Calu3 (cell line): ENCODE measurements around the gene IL21. TPM values are rescaled to one million over a fixed set of nuclear protein-coding genes. Genes with fewer than 3 reads are reported as not detected.

Experiments used
- BruUV-seq: library from RNA; stranded (reverse); fragments of 400-500 nt; replicated peaks from 2 replicates; lab custom pipeline; 2021; lab: Mats Ljungman, UMichigan
- CTCF ChIA-PET: fragments of 300-600 bp; sonication (Branson Sonifier 250); formaldehyde crosslinking; loops from one replicate; lab custom pipeline; 2022; ENCODE audit warnings: antibody characterized with exemption; lab: Charles Lee
- DNase-seq: peaks from one replicate; pipeline ENCODE4 v3.0.0; 2022
- H3K27ac Mint-ChIP-seq: one replicate; pipeline ENCODE4 v1.8.0; 2022; ENCODE audit warnings: mixed read lengths; ENCODE audit not compliant: unreplicated experiment
- H3K27me3 Mint-ChIP-seq: one replicate; pipeline ENCODE4 v1.8.0; 2022; ENCODE audit warnings: mixed read lengths; ENCODE audit not compliant: unreplicated experiment
- H3K36me3 Mint-ChIP-seq: one replicate; pipeline ENCODE4 v1.8.0; 2022; ENCODE audit warnings: mild to moderate bottlenecking, moderate library complexity, mixed read lengths; ENCODE audit not compliant: insufficient read depth, unreplicated experiment
- H3K4me1 Mint-ChIP-seq: one replicate; pipeline ENCODE4 v1.8.0; 2022; ENCODE audit warnings: mild to moderate bottlenecking, low read depth, mixed read lengths; ENCODE audit not compliant: unreplicated experiment
- H3K4me3 Mint-ChIP-seq: one replicate; pipeline ENCODE4 v1.8.0; 2022; ENCODE audit warnings: mild to moderate bottlenecking, low read depth, moderate library complexity, mixed read lengths; ENCODE audit not compliant: unreplicated experiment
- H3K9me3 Mint-ChIP-seq: one replicate; pipeline ENCODE4 v1.8.0; 2022; ENCODE audit warnings: low read depth, mixed read lengths; ENCODE audit not compliant: unreplicated experiment
- intact Hi-C: fragments of 100-400 bp; cut with micrococcal nuclease; formaldehyde crosslinking; loops from one replicate; pipeline ENCODE4 v1.10.0; 2022; ENCODE audit not compliant: unreplicated experiment
- total RNA-seq: library from RNA; stranded (reverse); gene quantifications from 2 replicates; pipeline ENCODE4 v1.2.3, GENCODE V29; 2022
- TF ChIP-seq, protein P1 (sequence below): fragments of 200-600 bp; IDR thresholded peaks from one replicate; pipeline ENCODE4 v1.8.0; 2022; ENCODE audit warnings: antibody characterized with exemption; ENCODE audit not compliant: unreplicated experiment

The IL21 gene
- total RNA-seq, 1 experiment from 2014 or later, result not detected

DNA sequence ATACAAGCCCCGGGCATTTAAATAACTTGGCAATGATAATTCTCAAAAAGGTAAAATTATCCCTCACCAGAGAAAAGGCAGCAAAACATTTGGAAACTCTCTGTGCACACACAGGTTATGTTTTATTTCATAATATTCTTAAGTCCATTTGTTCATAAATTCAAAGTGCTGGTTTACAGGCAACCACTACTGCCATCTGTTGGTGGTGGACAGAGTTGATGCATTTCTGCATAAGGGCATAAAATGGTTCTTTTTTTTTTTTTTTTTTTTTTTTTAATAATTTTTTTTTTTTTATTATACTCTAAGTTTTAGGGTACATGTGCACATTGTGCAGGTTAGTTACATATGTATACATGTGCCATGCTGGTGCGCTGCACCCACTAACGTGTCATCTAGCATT lies 31.5 kb upstream of the IL21 start:
- H3K27ac Mint-ChIP-seq, result no peak overlapping the region
- TF ChIP-seq, protein P1, sequence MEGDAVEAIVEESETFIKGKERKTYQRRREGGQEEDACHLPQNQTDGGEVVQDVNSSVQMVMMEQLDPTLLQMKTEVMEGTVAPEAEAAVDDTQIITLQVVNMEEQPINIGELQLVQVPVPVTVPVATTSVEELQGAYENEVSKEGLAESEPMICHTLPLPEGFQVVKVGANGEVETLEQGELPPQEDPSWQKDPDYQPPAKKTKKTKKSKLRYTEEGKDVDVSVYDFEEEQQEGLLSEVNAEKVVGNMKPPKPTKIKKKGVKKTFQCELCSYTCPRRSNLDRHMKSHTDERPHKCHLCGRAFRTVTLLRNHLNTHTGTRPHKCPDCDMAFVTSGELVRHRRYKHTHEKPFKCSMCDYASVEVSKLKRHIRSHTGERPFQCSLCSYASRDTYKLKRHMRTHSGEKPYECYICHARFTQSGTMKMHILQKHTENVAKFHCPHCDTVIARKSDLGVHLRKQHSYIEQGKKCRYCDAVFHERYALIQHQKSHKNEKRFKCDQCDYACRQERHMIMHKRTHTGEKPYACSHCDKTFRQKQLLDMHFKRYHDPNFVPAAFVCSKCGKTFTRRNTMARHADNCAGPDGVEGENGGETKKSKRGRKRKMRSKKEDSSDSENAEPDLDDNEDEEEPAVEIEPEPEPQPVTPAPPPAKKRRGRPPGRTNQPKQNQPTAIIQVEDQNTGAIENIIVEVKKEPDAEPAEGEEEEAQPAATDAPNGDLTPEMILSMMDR, result peak; percentile 13
- no peaks in the 10 kb centered on the region for H3K9me3 Mint-ChIP-seq
- no peaks in the 10 kb centered on the region for H3K36me3 Mint-ChIP-seq
- no peaks in the 10 kb centered on the region for H3K4me1 Mint-ChIP-seq
- peak; percentile 41 for DNase-seq
- no peaks in the 10 kb centered on the region for H3K27me3 Mint-ChIP-seq
- CTCF ChIA-PET, result no interaction called here
- no TSS peak for BruUV-seq
- intact Hi-C loops, result loop anchor here (5.0 kb wide), 1 partner anchor 50 kb away; no protein-coding TSS in a partner anchor
- no peak overlapping the region for H3K4me3 Mint-ChIP-seq

DNA sequence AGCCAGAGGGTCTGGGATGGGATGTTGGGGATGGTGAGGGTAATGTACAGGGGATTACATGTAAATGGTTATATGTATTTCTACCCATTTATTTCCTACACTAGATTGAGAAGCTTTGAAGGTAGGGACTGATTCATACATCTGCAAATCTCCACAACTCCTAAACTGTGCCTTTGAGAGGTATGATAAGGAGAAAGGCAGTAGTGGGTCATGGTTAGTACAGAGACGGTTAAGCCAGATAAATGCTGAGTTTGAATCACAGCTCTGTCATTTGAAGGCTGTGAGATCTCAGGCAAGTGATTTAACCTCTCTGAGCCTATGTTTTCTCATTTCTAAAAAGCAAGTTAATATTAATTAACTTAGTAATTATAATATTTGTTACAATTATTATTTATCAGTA lies 29.3 kb upstream of the IL21 start:
- no peak for DNase-seq
- no peak overlapping the region for H3K27ac Mint-ChIP-seq
- H3K27me3 Mint-ChIP-seq, result no peaks in the 10 kb centered on the region
- H3K9me3 Mint-ChIP-seq, result no peaks in the 10 kb centered on the region
- no peaks in the 10 kb centered on the region for H3K4me1 Mint-ChIP-seq
- intact Hi-C loops, result loop anchor here (5.0 kb wide), 1 partner anchor 48 kb away; no protein-coding TSS in a partner anchor
- no peaks in the 10 kb centered on the region for H3K36me3 Mint-ChIP-seq
- CTCF ChIA-PET, result interaction anchor here (0.7 kb wide), 1 partner anchor 814 kb away, joined by 4 read pairs; no protein-coding TSS in a partner anchor
- BruUV-seq, result no TSS peak
- H3K4me3 Mint-ChIP-seq, result no peak overlapping the region
- TF ChIP-seq, protein P1, result no peak

DNA sequence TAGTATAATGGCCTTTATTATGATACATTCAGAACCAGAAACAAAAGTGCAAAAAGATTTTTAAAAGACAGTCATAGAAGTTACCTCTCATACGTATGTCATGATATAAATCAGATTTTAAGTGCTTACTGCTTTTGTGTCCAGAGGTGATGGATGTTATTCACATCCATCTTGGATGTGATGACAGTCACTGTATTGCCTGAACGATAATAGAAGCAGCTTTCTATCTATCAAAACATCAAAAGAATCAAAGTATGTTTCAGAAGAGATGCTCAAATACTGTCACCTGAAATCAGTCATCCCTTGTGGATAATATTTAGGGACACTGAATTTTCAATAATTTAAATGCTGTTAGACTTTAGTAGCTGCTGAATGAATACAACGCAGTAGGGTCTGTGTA lies 26.8 kb upstream of the IL21 start:
- intact Hi-C loops, result no loop called here
- Mint-ChIP-seq H3K27me3 (no peaks in the 10 kb centered on the region), H3K36me3 (no peaks in the 10 kb centered on the region), H3K27ac (no peak overlapping the region), H3K4me3 (no peak overlapping the region), H3K4me1 (no peaks in the 10 kb centered on the region), H3K9me3 (no peaks in the 10 kb centered on the region)
- CTCF ChIA-PET, result no interaction called here
- BruUV-seq, result no TSS peak
- TF ChIP-seq, protein P1, result no peak
- DNase-seq, result no peak

DNA sequence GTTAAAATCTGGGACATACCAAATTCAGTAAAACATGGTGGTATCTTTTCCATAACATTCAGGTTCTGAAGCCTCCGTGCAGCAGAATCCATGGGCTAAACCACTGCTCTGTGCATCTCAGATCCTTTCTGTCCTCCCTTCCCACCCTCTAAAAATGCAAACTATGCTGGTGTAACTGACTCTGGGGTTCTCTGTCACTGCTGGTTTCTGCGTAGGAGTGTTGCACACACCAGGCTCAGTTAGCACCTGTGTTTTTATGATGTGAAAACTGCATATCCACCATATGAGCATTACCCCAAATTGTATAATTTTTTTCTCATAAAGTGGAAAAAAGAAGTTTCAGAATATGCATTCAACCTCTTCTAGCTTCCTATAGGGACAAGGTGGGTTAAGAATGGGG lies 22.4 kb upstream of the IL21 start:
- Mint-ChIP-seq H3K9me3 (no peaks in the 10 kb centered on the region), H3K36me3 (no peaks in the 10 kb centered on the region), H3K4me3 (no peak overlapping the region), H3K27ac (no peak overlapping the region), H3K27me3 (no peaks in the 10 kb centered on the region), H3K4me1 (no peaks in the 10 kb centered on the region)
- no TSS peak for BruUV-seq
- CTCF ChIA-PET, result no interaction called here
- intact Hi-C loops, result no loop called here
- no peak for DNase-seq
- TF ChIP-seq, protein P1, result no peak
